Caco-2 (cell line): ENCODE data around the gene SNAPC2. TPM values are rescaled to one million over a fixed set of nuclear protein-coding genes. Genes with fewer than 3 reads are reported as not detected.

Experiments
- BruUV-seq: library from RNA; stranded (reverse); fragments of 400-500 nt; replicated peaks from 2 replicates; lab custom pipeline; 2021; lab: Mats Ljungman, UMichigan
- CTCF ChIA-PET: fragments of 300-600 bp; sonication (Branson Sonifier 250); formaldehyde crosslinking; loops from one replicate; lab custom pipeline; 2022; ENCODE audit warnings: antibody characterized with exemption; lab: Charles Lee
- POLR2A ChIA-PET: fragments of 300-600 bp; sonication (Branson Sonifier 250); formaldehyde crosslinking; loops from one replicate; lab custom pipeline; 2022; ENCODE audit warnings: antibody characterized with exemption; lab: Charles Lee
- DNase-seq, 2 experiments: peaks; one replicate each; pipeline versions ENCODE4 v3.0.0 to v3.0.0-alpha.2; 2020 to 2022
- H3K27me3 ChIP-seq: replicated peaks from 2 replicates; pipeline ENCODE4 v1.6.0; 2011; ENCODE audit warnings: low read length; ENCODE audit not compliant: control insufficient read depth, insufficient read depth
- H3K36me3 ChIP-seq: 2 replicates; pipeline ENCODE4 v1.5.1; 2011; ENCODE audit warnings: low read length; ENCODE audit not compliant: control insufficient read depth, insufficient read depth
- H3K4me1 ChIP-seq: fragments of 250-450 bp; sonication (Bioruptor Pico); 2 replicates; pipeline ENCODE4 v1.5.1; 2020; ENCODE audit warnings: mild to moderate bottlenecking
- H3K4me3 ChIP-seq: 2 replicates; pipeline ENCODE4 v1.5.1; 2011; ENCODE audit warnings: low read depth, mild to moderate bottlenecking, control low read depth, low read length
- H3K9me3 ChIP-seq: fragments of 250-450 bp; sonication (Bioruptor Pico); 2 replicates; pipeline ENCODE4 v1.5.1; 2020; ENCODE audit warnings: mild to moderate bottlenecking, moderate library complexity
- H3K27ac Mint-ChIP-seq: one replicate; pipeline ENCODE4 v1.8.0; 2022; ENCODE audit warnings: mixed read lengths; ENCODE audit not compliant: unreplicated experiment
- H3K27me3 Mint-ChIP-seq: one replicate; pipeline ENCODE4 v1.8.0; 2022; ENCODE audit warnings: mixed read lengths; ENCODE audit not compliant: insufficient read depth, unreplicated experiment
- H3K36me3 Mint-ChIP-seq: one replicate; pipeline ENCODE4 v1.8.0; 2022; ENCODE audit warnings: mild to moderate bottlenecking, mixed read lengths; ENCODE audit not compliant: insufficient read depth, unreplicated experiment
- H3K4me1 Mint-ChIP-seq: one replicate; pipeline ENCODE4 v1.8.0; 2022; ENCODE audit warnings: low read depth, mixed read lengths; ENCODE audit not compliant: unreplicated experiment
- H3K4me3 Mint-ChIP-seq: one replicate; pipeline ENCODE4 v1.8.0; 2022; ENCODE audit warnings: mild to moderate bottlenecking, moderate library complexity, mixed read lengths; ENCODE audit not compliant: unreplicated experiment
- H3K9me3 Mint-ChIP-seq: one replicate; pipeline ENCODE4 v1.8.0; 2022; ENCODE audit warnings: mixed read lengths; ENCODE audit not compliant: unreplicated experiment
- CTCF ChIP-seq, 2 experiments: fragments of 200-600 bp in 1 of 2; IDR thresholded peaks; 1 replicate in 1 of 2; 2 replicates in 1 of 2; pipeline versions ENCODE4 v1.5.1 to v1.8.0; 2011 to 2022; ENCODE audit warnings: antibody characterized with exemption in 1 of 2, control low read depth in 1 of 2, inconsistent platforms in 1 of 2, low read depth in 1 of 2, low read length in 1 of 2, mild to moderate bottlenecking in 1 of 2, moderate library complexity in 1 of 2; ENCODE audit not compliant: insufficient read depth in 1 of 2, severe bottlenecking in 1 of 2, unreplicated experiment in 1 of 2
- intact Hi-C: fragments of 100-400 bp; cut with micrococcal nuclease; formaldehyde crosslinking; loops from one replicate; pipeline ENCODE4 v1.10.0; 2022; ENCODE audit not compliant: unreplicated experiment
- total RNA-seq: library from RNA; stranded (reverse); gene quantifications from 2 replicates; pipeline ENCODE4 v1.2.3, GENCODE V29; 2022

The SNAPC2 gene
- total RNA-seq, 1 experiment from 2014 or later: 10.4 TPM

- no peak overlapping the region for H3K4me3 Mint-ChIP-seq
- peaks cover 8% of the 10 kb centered on the region for H3K4me1 Mint-ChIP-seq
- no TSS peak for BruUV-seq
- TF ChIP-seq CTCF (IDR thresholded peaks at IDR 0.05; ENCODE audit: insufficient read depth in 1 of 2, low read depth in 1 of 2, low read length in 1 of 2, severe bottlenecking in 1 of 2, unreplicated experiment in 1 of 2): no peak
- ChIA-PET POLR2A (no interaction called here), CTCF (no interaction called here)
- Histone ChIP-seq H3K4me1 (0 out of 2 replicates have a peak, but pooled peaks cover 10% of the 10 kb centered on the region), H3K4me3 (no peak overlapping the region), H3K27me3 (no peaks in the 10 kb centered on the region), H3K36me3 (no peaks in the 10 kb centered on the region; the same call in none of the 2 replicates), H3K9me3 (no peaks in the 10 kb centered on the region)
- no peak for DNase-seq
- H3K36me3 Mint-ChIP-seq: peaks cover 75% of the 10 kb centered on the region
- H3K27ac Mint-ChIP-seq: peak overlapping the region; percentile 32
- no peaks in the 10 kb centered on the region for H3K9me3 Mint-ChIP-seq
- intact Hi-C loops: no loop called here
- H3K27me3 Mint-ChIP-seq: no peaks in the 10 kb centered on the region
Measured at GRCh38 chr19:7961920-7962626, 41.9 kb downstream of the SNAPC2 start.

- BruUV-seq: TSS peak; percentile 55
- Mint-ChIP-seq H3K36me3 (peaks cover 80% of the 10 kb centered on the region), H3K9me3 (no peaks in the 10 kb centered on the region), H3K4me1 (peaks cover 8% of the 10 kb centered on the region), H3K4me3 (no peak overlapping the region), H3K27ac (peak overlapping the region; percentile 32), H3K27me3 (no peaks in the 10 kb centered on the region)
- Histone ChIP-seq H3K4me1 (0 out of 2 replicates have a peak, but pooled peaks cover 10% of the 10 kb centered on the region), H3K4me3 (no peak overlapping the region), H3K36me3 (no peaks in the 10 kb centered on the region; the same call in none of the 2 replicates), H3K27me3 (no peaks in the 10 kb centered on the region), H3K9me3 (no peaks in the 10 kb centered on the region)
- DNase-seq: no peak
- no peak for TF ChIP-seq CTCF (IDR thresholded peaks at IDR 0.05; ENCODE audit: insufficient read depth in 1 of 2, low read depth in 1 of 2, low read length in 1 of 2, severe bottlenecking in 1 of 2, unreplicated experiment in 1 of 2)
- intact Hi-C loops: no loop called here
- ChIA-PET CTCF (no interaction called here), POLR2A (no interaction called here)
Measured at GRCh38 chr19:7962644-7963268, 42.6 kb downstream of the SNAPC2 start.

- CTCF ChIA-PET: no interaction called here
- no peak overlapping the region for H3K27ac Mint-ChIP-seq
Measured at GRCh38 chr19:7963566-7963965, 43.4 kb downstream of the SNAPC2 start.

More at GRCh38 chr19:7963566-7963965, 43.4 kb downstream of the SNAPC2 start:
- no TSS peak for BruUV-seq
- Mint-ChIP-seq H3K36me3 (peaks cover 82% of the 10 kb centered on the region), H3K27me3 (no peaks in the 10 kb centered on the region), H3K4me1 (peaks cover 8% of the 10 kb centered on the region), H3K4me3 (no peak overlapping the region), H3K9me3 (no peaks in the 10 kb centered on the region)
- 0 out of 2 replicates have a peak, but pooled peaks cover 10% of the 10 kb centered on the region for H3K4me1 ChIP-seq
- H3K9me3 ChIP-seq: no peaks in the 10 kb centered on the region
- no peak for DNase-seq
- no peak overlapping the region for H3K4me3 ChIP-seq
- intact Hi-C loops: no loop called here
- no peaks in the 10 kb centered on the region for H3K27me3 ChIP-seq
- H3K36me3 ChIP-seq: no peaks in the 10 kb centered on the region; the same call in 1 of the 2 replicates
- POLR2A ChIA-PET: no interaction called here
- no peak for TF ChIP-seq CTCF (IDR thresholded peaks at IDR 0.05; ENCODE audit: insufficient read depth in 1 of 2, low read depth in 1 of 2, low read length in 1 of 2, severe bottlenecking in 1 of 2, unreplicated experiment in 1 of 2)
